Activated CD4-positive, alpha-beta T cell treated with anti-CD3 and anti-CD28 coated beads for 48 hours (primary cell): ENCODE results near the gene LOC128125822.
"Not testable (repeated sequence)": the region's sequence is repeated elsewhere in the genome, so short reads cannot be mapped to it uniquely, and the experiment has no call there.

Experiments
- DNase-seq: peaks from one replicate; pipeline ENCODE4 v3.0.0-alpha.2; 2020

LOC128125822 gene

DNA sequence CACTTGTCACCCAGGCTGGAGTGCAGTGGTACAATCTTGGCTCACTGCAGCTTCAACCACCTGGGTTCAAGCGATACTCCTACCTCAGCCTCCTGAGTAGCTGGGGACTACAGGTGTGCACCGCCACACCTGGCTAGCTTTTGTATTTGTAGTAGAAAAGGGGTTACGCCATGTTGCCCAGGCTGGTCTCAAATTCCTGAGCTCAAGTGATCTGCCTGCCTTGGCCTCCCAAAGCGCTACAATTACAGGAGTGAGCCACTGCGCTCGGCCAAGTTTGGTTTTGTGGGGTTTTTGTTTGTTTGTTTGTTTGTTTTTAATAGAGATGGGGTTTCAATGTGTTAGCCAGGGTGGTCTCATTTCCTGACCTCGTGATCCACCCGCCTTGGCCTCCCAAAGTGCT, 12.3 kb downstream of the LOC128125822 start:
- no peak for DNase-seq

DNA sequence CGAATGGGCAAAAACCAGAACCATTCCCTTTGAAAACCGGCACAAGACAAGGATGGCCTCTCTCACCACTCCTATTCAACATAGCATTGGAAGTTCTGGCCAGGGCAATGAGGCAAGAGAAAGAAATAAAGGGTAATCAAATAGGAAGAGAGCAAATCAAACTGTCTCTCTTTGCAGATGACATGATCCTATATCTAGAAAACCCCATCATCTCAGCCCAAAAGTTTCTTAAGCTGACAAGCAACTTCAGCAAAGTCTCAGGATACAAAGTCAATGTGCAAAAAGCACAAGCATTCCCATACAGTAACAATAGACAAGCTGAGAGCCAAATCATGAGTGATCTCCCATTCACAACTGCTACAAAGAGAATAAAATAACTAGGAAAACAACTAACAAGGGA, 13.4 kb downstream of the LOC128125822 start:
- DNase-seq: not testable (repeated sequence)

DNA sequence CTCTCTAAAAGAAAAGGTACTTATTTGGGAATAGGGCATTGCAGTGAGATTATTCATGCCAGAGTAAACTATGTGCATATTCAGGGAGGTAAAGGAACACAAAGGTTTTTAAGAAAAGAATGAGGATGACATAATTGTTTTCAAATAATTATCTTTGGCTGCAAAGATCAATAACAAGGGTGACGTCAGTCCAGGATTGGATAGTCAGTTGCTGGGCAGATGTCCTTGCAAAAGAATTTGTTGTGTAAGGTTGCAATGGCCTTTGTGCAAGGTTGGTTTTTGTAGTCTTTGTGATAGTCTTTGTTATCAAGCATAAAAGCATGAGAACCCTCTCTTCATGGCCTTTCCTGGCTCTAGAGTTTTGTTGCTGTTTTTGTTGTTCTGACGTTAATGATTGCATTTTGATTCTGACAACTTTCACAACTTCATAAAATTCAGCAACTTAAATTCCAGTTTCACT, 17.7 kb downstream of the LOC128125822 start:
- no peak for DNase-seq

DNA sequence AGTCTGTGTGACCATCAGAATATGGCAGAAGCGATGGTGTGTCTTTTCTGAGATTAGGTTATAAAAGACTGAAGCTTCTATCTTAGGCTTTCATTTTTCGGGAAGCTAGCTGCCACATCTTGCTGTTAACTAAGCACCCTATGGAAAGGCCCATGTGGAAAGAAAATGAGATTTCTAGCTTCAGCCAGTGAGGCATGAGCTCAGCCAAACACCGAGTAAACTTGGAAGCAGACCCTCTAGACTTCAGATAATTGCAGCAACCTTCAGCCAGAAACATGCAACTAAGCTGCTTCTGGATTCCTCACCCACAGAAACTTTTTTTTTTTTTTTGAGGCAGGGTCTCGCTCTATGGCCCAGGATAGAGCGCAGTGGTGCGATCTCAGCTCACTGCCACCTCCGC, 20.6 kb downstream of the LOC128125822 start:
- no peak for DNase-seq

DNA sequence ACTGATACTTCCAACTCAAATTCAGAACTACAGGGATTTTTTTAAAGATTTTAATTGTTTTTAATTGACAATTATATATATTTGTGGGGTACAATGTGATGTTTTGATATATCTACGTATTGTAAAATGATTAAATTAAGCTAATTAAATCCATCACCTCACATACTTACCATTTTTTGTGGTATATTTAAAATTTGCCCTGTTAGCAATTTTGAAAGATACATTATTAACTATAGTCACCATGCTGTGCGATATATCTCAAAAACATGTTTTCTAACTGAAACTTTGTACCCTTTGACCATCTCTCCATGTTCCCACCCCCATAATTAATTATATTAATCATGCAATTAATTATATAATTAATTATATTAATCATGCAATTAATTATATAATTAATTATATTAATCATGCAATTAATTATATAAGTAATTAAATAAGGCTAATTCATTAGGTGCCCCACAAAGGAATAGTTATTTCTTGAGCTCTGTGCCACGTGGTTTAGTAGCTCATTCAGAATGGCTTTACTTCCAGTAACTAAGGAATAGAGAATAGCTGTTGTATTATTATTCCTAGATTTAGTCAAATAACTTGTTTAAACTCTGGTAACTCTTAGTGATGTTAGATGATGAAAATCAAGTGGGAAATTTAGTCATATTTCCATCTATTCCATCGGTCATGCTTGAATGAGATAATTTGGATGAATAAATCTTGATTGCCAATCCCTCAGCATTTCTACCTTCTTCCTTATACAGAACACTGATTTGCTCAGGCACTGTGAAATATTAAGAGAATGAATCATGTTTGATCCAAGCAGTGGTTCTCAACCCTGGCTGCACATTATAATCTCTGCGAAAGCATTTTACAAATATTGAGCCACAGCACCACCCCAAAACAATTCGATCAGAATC, 25.1 kb downstream of the LOC128125822 start:
- DNase-seq: no peak

DNA sequence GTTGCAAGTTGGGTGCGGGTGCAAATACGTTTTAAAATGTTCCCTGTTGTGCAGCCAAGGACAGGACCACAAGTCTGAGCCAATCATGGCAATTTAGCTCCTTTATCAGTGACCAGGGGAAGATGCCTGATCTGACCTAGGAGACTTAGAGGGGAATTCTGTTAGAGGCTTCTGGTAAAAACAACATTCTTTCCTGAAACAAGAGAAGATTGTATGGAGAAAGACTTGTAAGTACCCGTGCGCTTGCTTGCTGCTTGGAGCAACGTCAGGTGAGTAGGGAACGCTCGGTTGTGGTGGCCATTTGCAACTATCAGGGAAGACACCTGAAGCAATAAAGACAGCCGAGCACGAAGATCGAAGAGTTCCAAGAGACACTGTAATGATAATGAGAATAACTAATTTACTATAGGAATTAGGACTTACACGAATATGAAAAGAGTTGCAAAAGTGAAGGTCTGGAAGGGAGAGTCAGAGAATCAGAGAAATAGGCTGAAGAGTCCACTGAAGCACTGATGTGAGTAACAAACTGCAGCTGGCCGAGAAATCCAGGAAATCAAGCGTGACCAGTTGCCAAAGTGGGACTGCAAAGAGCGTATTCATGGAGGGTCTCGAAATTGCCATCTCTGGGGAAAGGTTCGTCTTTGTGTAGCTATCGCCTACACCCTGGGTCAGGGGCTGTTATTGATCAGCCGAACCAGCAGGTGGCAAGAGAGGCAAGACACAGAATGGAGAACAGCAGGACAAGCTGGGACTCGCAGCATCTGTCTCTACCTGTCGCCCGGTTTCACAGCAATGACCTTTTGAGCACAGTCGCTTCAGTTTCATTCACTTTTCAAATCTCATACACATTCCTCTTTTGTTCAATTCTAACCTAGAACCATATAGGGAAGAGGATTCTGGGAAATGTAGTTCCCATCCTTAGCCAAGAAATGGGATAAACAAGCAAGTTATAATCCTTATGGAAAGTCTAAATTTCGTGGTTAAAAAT, 26.1 kb downstream of the LOC128125822 start:
- peak; percentile 81 for DNase-seq

DNA sequence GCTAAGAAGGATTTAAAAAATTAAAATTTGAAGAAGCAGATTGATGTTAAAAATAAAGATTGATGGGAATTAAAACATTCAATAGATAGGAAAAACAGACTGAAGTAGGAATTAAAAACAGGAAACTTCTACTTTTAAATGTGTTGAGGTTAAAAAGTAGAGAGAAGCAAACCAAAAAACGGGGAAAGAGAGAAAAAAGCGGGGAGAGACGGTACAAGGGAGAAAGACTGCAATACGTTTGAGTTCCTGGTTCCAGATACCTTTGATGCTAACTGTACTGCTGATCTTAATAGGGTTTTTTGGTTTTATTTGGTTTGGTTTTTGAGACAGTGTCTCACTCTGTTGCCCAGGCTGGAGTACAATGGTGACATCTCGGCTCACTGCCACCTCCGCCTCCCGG, 27.0 kb downstream of the LOC128125822 start:
- no peak for DNase-seq

DNA sequence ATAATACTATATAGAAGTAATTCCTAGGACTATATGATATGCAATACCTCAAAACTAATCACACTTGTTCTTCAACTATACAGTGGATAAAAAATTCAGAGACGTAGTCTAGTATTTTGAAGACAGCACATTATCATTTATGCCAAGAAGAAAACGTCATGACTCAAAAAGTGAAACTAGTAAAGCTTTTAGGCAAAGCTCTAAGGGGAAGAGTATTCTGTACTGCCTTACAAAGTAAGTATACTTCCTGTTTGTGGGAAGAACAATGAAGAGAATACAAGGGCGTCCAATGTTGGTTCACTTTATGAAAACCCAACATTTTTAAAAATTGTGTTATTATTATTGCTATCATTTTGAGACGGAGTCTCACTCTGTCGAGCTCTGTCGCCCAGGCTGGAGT, 27.9 kb downstream of the LOC128125822 start:
- no peak for DNase-seq

DNA sequence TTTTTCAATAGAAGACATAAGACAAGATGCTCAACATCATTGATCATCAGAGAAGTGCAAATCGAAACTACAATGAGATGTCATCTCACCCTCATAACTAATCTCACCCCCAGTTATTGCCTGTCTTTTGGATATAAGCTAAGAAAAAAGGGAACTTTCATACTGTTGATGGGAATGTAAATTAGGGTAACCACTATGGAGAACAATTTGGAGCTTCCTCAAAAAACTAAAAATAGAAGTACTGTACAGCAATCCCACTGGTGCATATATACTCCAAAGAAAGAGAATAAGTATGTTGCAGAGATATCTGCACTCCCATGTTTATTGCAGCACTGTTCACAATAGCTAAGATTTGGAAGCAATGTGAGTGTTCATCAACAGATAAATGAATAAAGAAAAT, 37.0 kb downstream of the LOC128125822 start:
- no peak for DNase-seq

DNA sequence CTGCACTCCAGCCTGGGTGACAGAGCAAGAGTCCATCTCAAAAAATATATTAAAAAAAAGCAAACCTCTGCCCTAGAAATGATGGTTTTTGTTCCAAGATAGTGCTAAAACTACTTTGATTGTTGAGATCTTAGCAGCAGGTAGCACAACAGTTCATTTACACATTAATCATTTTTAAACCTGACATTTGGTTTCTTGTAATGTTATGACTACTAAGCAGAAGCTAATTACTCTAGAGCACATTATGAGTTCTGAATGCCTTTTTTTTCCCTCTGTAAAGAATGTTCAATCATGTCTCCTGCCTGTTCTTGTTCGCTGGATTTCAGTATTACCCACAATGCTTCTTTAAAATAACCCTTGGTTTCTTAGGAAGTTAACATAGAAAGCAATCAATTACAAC, 38.7 kb downstream of the LOC128125822 start:
- no peak for DNase-seq

DNA sequence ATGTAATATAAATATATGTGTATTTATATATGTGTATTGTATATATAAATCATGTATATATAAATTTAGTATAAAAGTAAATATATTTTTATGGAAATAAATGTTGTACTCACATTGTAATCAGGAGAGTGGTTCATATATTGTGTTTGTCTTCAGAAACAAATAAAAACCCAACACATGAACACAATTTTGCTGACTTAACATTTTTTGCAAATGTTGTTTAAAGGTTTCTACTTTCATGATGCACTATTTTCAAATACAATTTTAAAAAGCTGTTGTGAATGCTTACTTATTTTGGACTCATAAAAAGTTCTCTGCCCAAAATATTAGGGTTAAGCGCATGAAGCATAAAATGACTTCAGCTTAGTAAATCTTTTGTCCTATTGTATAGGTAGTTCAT, 39.3 kb downstream of the LOC128125822 start:
- no peak for DNase-seq

DNA sequence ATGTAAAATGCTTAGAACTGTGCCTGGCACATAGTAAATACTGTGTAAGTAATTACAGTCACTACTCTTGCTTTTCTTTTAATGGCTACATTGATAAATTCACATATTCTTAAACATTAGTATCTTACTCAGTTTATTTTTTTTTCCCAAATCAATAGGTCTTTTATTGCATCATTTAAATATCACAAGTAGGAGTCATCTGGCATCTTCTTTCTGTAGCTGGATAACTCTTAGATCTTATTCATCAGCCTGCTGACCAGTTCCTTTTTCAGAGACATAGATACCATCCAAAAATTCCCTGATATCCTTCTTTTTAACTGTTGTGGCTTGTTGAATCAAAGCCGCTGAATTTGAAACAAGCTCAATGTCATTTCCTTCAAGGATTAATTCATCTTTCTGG, 43.3 kb downstream of the LOC128125822 start:
- no peak for DNase-seq
